Neuronal stem cell (in vitro differentiated cells): Measurements from ENCODE around the gene TOB1.
"Not testable (repeated sequence)": the region's sequence is repeated elsewhere in the genome, so short reads cannot be mapped to it uniquely, and the experiment has no call there.

Experiments
- DNase-seq: peaks from one replicate; pipeline ENCODE4 v3.0.0-alpha.2; 2013; ENCODE audit warnings: low spot score
- H2AFZ ChIP-seq: one replicate; pipeline ENCODE4 v1.6.1; 2013; ENCODE audit warnings: mild to moderate bottlenecking, low read length, inconsistent platforms
- H2AK5ac ChIP-seq: 2 replicates; pipeline ENCODE4 v1.6.1; 2013; ENCODE audit warnings: low read depth, mild to moderate bottlenecking, inconsistent platforms, low read length, moderate library complexity, mixed read lengths
- H2BK120ac ChIP-seq: 2 replicates; pipeline ENCODE4 v1.6.1; 2013; ENCODE audit warnings: low read depth, mild to moderate bottlenecking, inconsistent platforms, low read length, moderate library complexity, mixed read lengths
- H2BK12ac ChIP-seq: one replicate; pipeline ENCODE4 v1.6.1; 2013; ENCODE audit warnings: low read length, inconsistent platforms
- H2BK15ac ChIP-seq: 2 replicates; pipeline ENCODE4 v1.6.1; 2013; ENCODE audit warnings: mild to moderate bottlenecking, low read length, inconsistent platforms, mixed read lengths
- H2BK5ac ChIP-seq: one replicate; pipeline ENCODE4 v1.6.1; 2013; ENCODE audit warnings: inconsistent platforms, mild to moderate bottlenecking, low read length, moderate library complexity
- H3K14ac ChIP-seq: one replicate; pipeline ENCODE4 v1.6.1; 2013; ENCODE audit warnings: low read length, inconsistent platforms
- H3K18ac ChIP-seq: 2 replicates; pipeline ENCODE4 v1.6.1; 2013; ENCODE audit warnings: low read length, inconsistent platforms
- H3K23ac ChIP-seq: 2 replicates; pipeline ENCODE4 v1.6.1; 2013; ENCODE audit warnings: low read depth, mild to moderate bottlenecking, mixed read lengths, low read length, inconsistent platforms; ENCODE audit not compliant: poor library complexity
- H3K27ac ChIP-seq: replicated peaks from 3 replicates; pipeline ENCODE4 v1.5.1; 2013; ENCODE audit warnings: low read length, inconsistent platforms
- H3K27me3 ChIP-seq, 3 experiments: 2 replicates each; pipeline ENCODE4 v1.6.1; 2013; ENCODE audit warnings: low read length in 3 of 3, mild to moderate bottlenecking in 2 of 3, inconsistent platforms in 1 of 3, low read depth in 1 of 3, mixed read lengths in 1 of 3, moderate library complexity in 1 of 3; ENCODE audit not compliant: control insufficient read depth in 3 of 3, insufficient read depth in 3 of 3
- H3K36me3 ChIP-seq, 2 donors: replicated peaks in 1 of 2; 2 replicates each; pipeline ENCODE4 v1.6.1; 2013; ENCODE audit warnings: low read length in 2 of 2; ENCODE audit not compliant: control insufficient read depth in 2 of 2, insufficient read depth in 2 of 2
- H3K4ac ChIP-seq: 2 replicates; pipeline ENCODE4 v1.6.1; 2013; ENCODE audit warnings: inconsistent platforms, mild to moderate bottlenecking, low read length, moderate library complexity
- H3K4me1 ChIP-seq, 2 donors: 1 replicate in 1 of 2; 2 replicates in 1 of 2; pipeline ENCODE4 v1.6.1; 2013; ENCODE audit warnings: low read length in 2 of 2, low read depth in 1 of 2; ENCODE audit not compliant: control insufficient read depth in 2 of 2, insufficient read depth in 1 of 2
- H3K4me2 ChIP-seq: one replicate; pipeline ENCODE4 v1.6.1; 2013; ENCODE audit warnings: mild to moderate bottlenecking, low read length, inconsistent platforms; ENCODE audit not compliant: insufficient read depth, poor library complexity, severe bottlenecking
- H3K4me3 ChIP-seq, 2 donors: 2 replicates each; pipeline ENCODE4 v1.5.1; 2013; ENCODE audit warnings: low read length in 2 of 2, mild to moderate bottlenecking in 2 of 2, inconsistent platforms in 1 of 2, moderate library complexity in 1 of 2
- H3K79me1 ChIP-seq: one replicate; pipeline ENCODE4 v1.6.1; 2013; ENCODE audit warnings: low read depth, mild to moderate bottlenecking, inconsistent platforms, low read length, moderate library complexity
- H3K9ac ChIP-seq: one replicate; pipeline ENCODE4 v1.6.1; 2013; ENCODE audit warnings: mild to moderate bottlenecking, low read depth, low read length, inconsistent platforms; ENCODE audit not compliant: poor library complexity
- H3K9me3 ChIP-seq, 2 donors: replicated peaks in 1 of 2; 2 replicates each; pipeline versions ENCODE3 to v1.6.1; 2013; ENCODE audit warnings: low read length in 2 of 2, mild to moderate bottlenecking in 2 of 2, inconsistent platforms in 1 of 2, low read depth in 1 of 2, mixed read lengths in 1 of 2, moderate library complexity in 1 of 2; ENCODE audit not compliant: control insufficient read depth in 2 of 2, insufficient read depth in 1 of 2
- H4K8ac ChIP-seq: one replicate; pipeline ENCODE4 v1.6.1; 2013; ENCODE audit warnings: low read depth, mild to moderate bottlenecking, inconsistent platforms, low read length, moderate library complexity
- H4K91ac ChIP-seq: one replicate; pipeline ENCODE4 v1.6.1; 2013; ENCODE audit warnings: low read length, low read depth, mild to moderate bottlenecking, inconsistent platforms; ENCODE audit not compliant: poor library complexity
- WGBS, 2 donors: extraction: QIAGEN DNeasy Blood & Tissue Kit; methylation state at CpG; one replicate each; pipeline ENCODE4 v1.1.7; 2013; ENCODE audit warnings: missing lambda C conversion rate in 2 of 2, mixed read lengths in 1 of 2; ENCODE audit not compliant: insufficient read length in 2 of 2, insufficient replicate concordance in 1 of 2; ENCODE audit errors: extremely low coverage in 2 of 2; 5-methylcytosine and 5-hydroxymethylcytosine counted together

The TOB1 gene

DNA sequence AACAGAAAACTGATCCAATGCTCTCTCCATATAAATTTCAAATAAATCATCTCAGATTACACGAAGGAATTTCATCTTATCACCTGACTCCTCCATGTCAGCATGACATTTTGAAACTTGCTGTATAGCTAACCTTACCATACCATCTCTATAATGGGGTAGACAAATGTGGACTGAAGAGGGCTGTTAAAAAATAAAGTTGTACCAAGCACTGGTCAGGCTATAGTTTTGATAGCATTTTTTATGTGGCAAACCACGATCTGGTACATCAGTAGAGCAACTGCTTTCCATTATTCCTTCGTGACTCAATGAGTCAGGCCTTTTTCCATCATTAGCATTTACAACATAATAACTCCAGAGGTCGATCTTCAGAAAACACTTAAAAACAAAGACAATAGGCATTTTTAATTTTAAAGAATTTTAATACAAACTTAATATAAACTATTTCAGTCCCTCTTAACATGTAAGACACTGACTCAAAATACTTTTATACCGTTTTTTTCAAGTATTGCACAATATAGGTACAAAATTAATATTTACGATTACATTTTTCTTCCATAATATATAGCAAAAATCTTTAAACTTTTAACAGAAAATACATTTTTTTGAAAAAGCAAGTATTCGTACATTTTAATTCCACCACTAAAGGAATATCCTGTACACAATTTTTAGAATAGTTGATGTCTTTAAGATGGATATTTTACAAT, 4.2 kb downstream of the TOB1 start:
- H4K8ac ChIP-seq: no peak overlapping the region
- peaks cover 8 to 34% of the 10 kb centered on the region in 2 donors for H3K36me3 ChIP-seq
- no peak overlapping the region for H4K91ac ChIP-seq
- H3K4me2 ChIP-seq: no peak overlapping the region
- no peak overlapping the region for H3K14ac ChIP-seq
- no peak overlapping the region for H2BK12ac ChIP-seq
- no peak overlapping the region for H2BK120ac ChIP-seq
- H2BK5ac ChIP-seq: no peak overlapping the region
- no peaks in the 10 kb centered on the region for H3K9me3 ChIP-seq
- no peaks in the 10 kb centered on the region for H3K27me3 ChIP-seq
- H2AFZ ChIP-seq: no peak overlapping the region
- H3K4me1 ChIP-seq: peaks cover 0 to 5% of the 10 kb centered on the region in 2 donors
- H3K79me1 ChIP-seq: peaks cover 3% of the 10 kb centered on the region
- DNase-seq: no peak
- no peak overlapping the region for H3K4ac ChIP-seq
- H3K18ac ChIP-seq: no peak overlapping the region
- no peak overlapping the region for H3K4me3 ChIP-seq
- H2BK15ac ChIP-seq: no peak overlapping the region
- no peak overlapping the region for H3K9ac ChIP-seq
- no peak overlapping the region for H3K27ac ChIP-seq
- 100% methylated on average over 1 to 2 of the region's 7 CpGs for WGBS, 2 donors
- no peak overlapping the region for H2AK5ac ChIP-seq
- H3K23ac ChIP-seq: no peak overlapping the region

DNA sequence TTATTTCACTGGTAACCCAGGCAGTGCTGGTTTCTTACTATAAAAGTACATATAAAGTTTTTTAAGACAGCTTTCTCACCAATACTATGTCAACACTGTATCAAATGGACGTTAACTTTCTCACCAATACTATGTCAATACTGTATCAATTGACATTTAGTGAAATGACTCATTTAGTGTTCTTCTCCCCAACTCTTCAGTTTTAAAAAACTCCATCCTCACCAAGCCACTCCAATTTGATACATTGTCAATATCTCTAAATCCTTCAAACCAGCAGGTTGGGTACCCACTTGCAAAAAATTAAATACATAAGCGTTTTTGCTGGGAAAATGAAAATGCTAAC, 4.8 kb downstream of the TOB1 start:
- no peak overlapping the region for H3K18ac ChIP-seq
- no CpG with 5 or more reads among the region's 2 CpGs for WGBS, 2 donors
- no peak overlapping the region for H2BK15ac ChIP-seq
- H2AFZ ChIP-seq: no peak overlapping the region
- H4K8ac ChIP-seq: no peak overlapping the region
- no peak overlapping the region for H2BK120ac ChIP-seq
- H3K79me1 ChIP-seq: peaks cover 3% of the 10 kb centered on the region
- H3K27me3 ChIP-seq: no peaks in the 10 kb centered on the region
- H3K4me1 ChIP-seq: peaks cover 0 to 5% of the 10 kb centered on the region in 2 donors
- peaks cover 8 to 34% of the 10 kb centered on the region in 2 donors for H3K36me3 ChIP-seq
- H3K23ac ChIP-seq: no peak overlapping the region
- no peaks in the 10 kb centered on the region for H3K9me3 ChIP-seq
- no peak for DNase-seq
- no peak overlapping the region for H3K9ac ChIP-seq
- no peak overlapping the region for H2BK5ac ChIP-seq
- H3K4ac ChIP-seq: no peak overlapping the region
- no peak overlapping the region for H3K4me2 ChIP-seq
- no peak overlapping the region for H3K27ac ChIP-seq
- no peak overlapping the region for H2AK5ac ChIP-seq
- H2BK12ac ChIP-seq: no peak overlapping the region
- H3K4me3 ChIP-seq: no peak overlapping the region
- no peak overlapping the region for H4K91ac ChIP-seq
- no peak overlapping the region for H3K14ac ChIP-seq

DNA sequence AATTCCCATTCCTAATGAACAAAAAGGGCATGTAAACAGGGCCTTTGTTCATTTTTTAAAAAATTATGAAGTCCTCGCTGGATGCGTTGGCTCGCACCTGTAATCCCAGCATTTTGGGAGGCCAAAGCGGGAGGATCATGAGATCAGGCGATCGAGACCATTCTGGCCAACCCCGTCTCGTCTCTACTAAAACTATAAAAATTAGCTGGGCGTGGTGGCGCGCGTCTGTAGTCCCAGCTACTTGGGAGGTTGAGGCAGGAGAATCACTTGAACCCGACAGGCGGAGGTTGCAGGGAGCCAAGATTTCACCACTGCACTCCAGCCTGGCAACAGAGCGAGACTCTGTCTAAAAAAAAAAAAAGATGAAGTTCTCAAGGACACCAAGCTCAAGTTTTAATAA, 6.4 kb downstream of the TOB1 start:
- H2AK5ac ChIP-seq, H3K27me3 ChIP-seq, H3K9me3 ChIP-seq, H2BK15ac ChIP-seq, H2AFZ ChIP-seq, H3K27ac ChIP-seq, H3K14ac ChIP-seq, H2BK5ac ChIP-seq, H3K4me3 ChIP-seq, H3K4me2 ChIP-seq, H4K8ac ChIP-seq, H3K9ac ChIP-seq, H3K79me1 ChIP-seq, H3K23ac ChIP-seq, H3K18ac ChIP-seq, H4K91ac ChIP-seq, H3K4ac ChIP-seq, H3K4me1 ChIP-seq, DNase-seq, H2BK120ac ChIP-seq, H2BK12ac ChIP-seq: not testable (repeated sequence)
- peaks cover 8 to 34% of the 10 kb centered on the region in 2 donors for H3K36me3 ChIP-seq
- no CpG with 5 or more reads among the region's 15 CpGs for WGBS, 2 donors

DNA sequence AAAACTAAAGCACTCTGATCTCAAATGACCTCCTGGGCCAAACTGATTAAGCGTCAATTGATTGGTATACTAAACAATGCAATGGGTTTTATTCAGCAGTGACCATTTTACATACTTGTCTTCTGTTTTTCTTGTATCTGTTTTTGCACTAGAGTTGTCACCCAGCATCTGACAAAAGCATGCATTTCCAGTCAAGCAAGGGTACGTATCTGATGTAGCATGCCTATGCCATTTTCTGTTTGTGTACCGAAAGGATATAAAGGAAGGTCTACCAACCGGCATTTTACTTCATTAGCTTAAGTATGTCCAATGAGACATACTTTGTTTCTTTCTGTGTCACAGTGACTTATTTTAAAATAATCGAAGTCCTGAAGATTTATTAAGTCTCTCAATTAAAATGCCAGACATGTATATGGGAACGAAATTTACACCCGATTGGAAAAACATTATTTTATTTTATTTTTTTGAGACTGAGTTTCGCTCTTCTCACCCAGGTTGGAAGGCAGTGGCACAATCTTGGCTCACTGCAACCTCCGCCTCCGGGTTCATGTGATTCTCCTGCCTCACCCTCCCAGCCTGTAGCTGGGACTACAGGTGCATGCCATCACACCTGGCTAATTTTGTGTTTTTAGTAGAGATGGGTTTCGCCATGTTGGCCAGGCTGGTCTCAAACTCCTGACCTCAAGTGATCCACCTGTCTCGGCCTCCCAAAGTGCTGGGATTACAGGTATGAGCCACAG, 7.5 kb downstream of the TOB1 start:
- Histone ChIP-seq H3K18ac (no peak overlapping the region), H2AK5ac (no peak overlapping the region), H3K79me1 (no peaks in the 10 kb centered on the region), H3K4ac (no peak overlapping the region), H3K4me3 (no peak overlapping the region), H3K9me3 (no peaks in the 10 kb centered on the region), H3K23ac (no peak overlapping the region), H2BK12ac (no peak overlapping the region), H4K91ac (no peak overlapping the region), H3K9ac (no peak overlapping the region), H3K27me3 (peaks cover 0 to 13% (median 0%) of the 10 kb centered on the region in 3 experiments), H3K4me2 (no peak overlapping the region), H3K14ac (no peak overlapping the region), H2BK120ac (no peak overlapping the region), H3K4me1 (peaks cover 0 to 5% of the 10 kb centered on the region in 2 donors), H3K36me3 (peaks cover 8 to 28% of the 10 kb centered on the region in 2 donors), H2BK15ac (no peak overlapping the region), H2AFZ (no peak overlapping the region), H2BK5ac (no peak overlapping the region), H3K27ac (no peak overlapping the region), H4K8ac (no peak overlapping the region)
- DNase-seq: no peak
- WGBS, 2 donors: no CpG with 5 or more reads among the region's 12 CpGs
